HepG2 (cell line): ENCODE results near the gene ZBTB26. TPM values are rescaled to one million over a fixed set of nuclear protein-coding genes. Genes with fewer than 3 reads are reported as not detected.

Experiments used
- ARNT2 ChIP-seq: sonication (generic); formaldehyde crosslinking; IDR thresholded peaks from 2 replicates; pipeline ENCODE4 v1.8.0; 2022; ENCODE audit warnings: mild to moderate bottlenecking, low read depth, missing genetic modification reagents, moderate library complexity
- ARNTL ChIP-seq: sonication (generic); formaldehyde crosslinking; IDR thresholded peaks from 2 replicates; pipeline ENCODE4 v1.4.0; 2020; ENCODE audit warnings: mild to moderate bottlenecking, missing genetic modification reagents
- ATF4 ChIP-seq, 2 experiments: fragments of 450-650 bp in 1 of 2; sonication (generic) in 1 of 2; formaldehyde crosslinking; IDR thresholded peaks; 2 replicates each; pipeline versions ENCODE4 v1.5.0 to v1.8.0; 2020 to 2022; ENCODE audit warnings: mild to moderate bottlenecking in 1 of 2, missing genetic modification reagents in 1 of 2
- CTCF ChIP-seq: sonication (generic); formaldehyde crosslinking; IDR thresholded peaks from 2 replicates; pipeline ENCODE4 v1.5.0; 2020; ENCODE audit warnings: mild to moderate bottlenecking, missing genetic modification reagents, moderate library complexity
- ELF3 ChIP-seq: IDR thresholded peaks from 2 replicates; pipeline ENCODE4 v1.6.1; 2016; ENCODE audit warnings: missing genetic modification reagents, missing compliant biosample characterization
- KDM6A ChIP-seq: IDR thresholded peaks from 2 replicates; pipeline ENCODE4 v1.6.1; 2016; ENCODE audit warnings: low read depth
- MEIS1 ChIP-seq: sonication (generic); formaldehyde crosslinking; IDR thresholded peaks from 2 replicates; pipeline ENCODE4 v1.9.0; 2021; ENCODE audit warnings: mild to moderate bottlenecking, missing genetic modification reagents, moderate library complexity, borderline replicate concordance
- MLXIP ChIP-seq: sonication (generic); formaldehyde crosslinking; IDR thresholded peaks from 2 replicates; pipeline ENCODE4 v1.9.0; 2021; ENCODE audit warnings: missing genetic modification reagents, borderline replicate concordance
- NFRKB ChIP-seq: fragments of 450-650 bp; IDR thresholded peaks from 2 replicates; pipeline ENCODE4 v1.6.1; 2017
- NFYC ChIP-seq: IDR thresholded peaks from 2 replicates; pipeline ENCODE4 v1.6.1; 2016; ENCODE audit warnings: missing genetic modification reagents, missing compliant biosample characterization
- NR2F6 ChIP-seq, 2 experiments: IDR thresholded peaks; 2 replicates each; pipeline ENCODE4 v1.6.1; 2016; ENCODE audit warnings: antibody characterized with exemption in 1 of 2, mild to moderate bottlenecking in 1 of 2
- PLRG1 ChIP-seq: fragments of 450-650 bp; conservative IDR thresholded peaks from 2 replicates; pipeline ENCODE4 v1.6.1; 2016
- PPARG ChIP-seq: conservative IDR thresholded peaks from 2 replicates; pipeline ENCODE4 v1.6.1; 2016; ENCODE audit warnings: missing biosample characterization, missing genetic modification reagents
- RAD51 ChIP-seq: fragments of 450-650 bp; IDR thresholded peaks from 2 replicates; pipeline ENCODE4 v1.6.1; 2016; ENCODE audit warnings: borderline replicate concordance
- RFX3 ChIP-seq: IDR thresholded peaks from 2 replicates; pipeline ENCODE4 v1.6.1; 2016; ENCODE audit warnings: missing biosample characterization, missing genetic modification reagents
- SAP130 ChIP-seq: IDR thresholded peaks from 2 replicates; pipeline ENCODE4 v1.6.1; 2016; ENCODE audit warnings: low read depth
- TAF1 ChIP-seq: sonication (generic); formaldehyde crosslinking; IDR thresholded peaks from 2 replicates; pipeline ENCODE4 v1.4.0; 2020; ENCODE audit warnings: missing genetic modification reagents
- TEF ChIP-seq: sonication (generic); formaldehyde crosslinking; IDR thresholded peaks from 2 replicates; pipeline ENCODE4 v1.5.0; 2020; ENCODE audit warnings: missing genetic modification reagents
- ZFP82 ChIP-seq: sonication (generic); formaldehyde crosslinking; IDR thresholded peaks from 2 replicates; pipeline ENCODE4 v1.5.1; 2020; ENCODE audit warnings: mild to moderate bottlenecking, missing genetic modification reagents, borderline replicate concordance
- ZNF160 ChIP-seq: sonication (generic); formaldehyde crosslinking; IDR thresholded peaks from 2 replicates; pipeline ENCODE4 v1.8.0; 2022; ENCODE audit warnings: mild to moderate bottlenecking, inconsistent platforms, missing genetic modification reagents
- ZNF607 ChIP-seq: sonication (generic); formaldehyde crosslinking; IDR thresholded peaks from 2 replicates; pipeline ENCODE4 v1.5.1; 2020; ENCODE audit warnings: missing genetic modification reagents, mild to moderate bottlenecking, borderline replicate concordance
- ZNF737 ChIP-seq: sonication (generic); formaldehyde crosslinking; IDR thresholded peaks from 2 replicates; pipeline ENCODE4 v1.5.0; 2020; ENCODE audit warnings: missing genetic modification reagents, mild to moderate bottlenecking, borderline replicate concordance
- polyA plus RNA-seq, 8 experiments: library from polyadenylated mRNA; depleted of rRNA in 3 of 8; stranded (reverse) in 7 of 8; unstranded in 1 of 8; fragments of >200 nt; fragmentation: Illumina TruSeq in 4 of 8; extraction: Trizol in 4 of 8; gene quantifications; 2 replicates each; pipeline versions ENCODE4 v1.2.1 to v1.2.3, GENCODE V29; 2011 to 2016; ENCODE audit warnings: low read depth in 4 of 8, missing spikeins in 1 of 8, mixed read lengths in 1 of 8; ENCODE audit not compliant: insufficient read depth in 1 of 8
- total RNA-seq, 5 experiments: library from RNA; depleted of rRNA; stranded (reverse); fragments of >200 nt; fragmentation: Illumina TruSeq; extraction: Trizol; gene quantifications; 2 replicates each; pipeline ENCODE4 v1.2.3, GENCODE V29; 2016; ENCODE audit warnings: low read depth in 1 of 5

The ZBTB26 gene
- total and polyA plus RNA-seq, 2 of the 13 experiments (the other 11 are each of a cell fraction or from before 2014, with no cell fraction given): 4.5 to 8.6 TPM

GRCh38 chr9:122904823-122905710 is 26.2 kb downstream of the ZBTB26 start, which contains the start of gene RC3H2 (continued):
- peak; percentile 56; the same call in 1 of the 2 replicates for TF ChIP-seq ZNF607 (CRISPR knock-in tag)
- no peak for TF ChIP-seq ARNTL
- TF ChIP-seq ZFP82 (CRISPR knock-in tag): peak; percentile 75; the same call in 1 of the 2 replicates
- TF ChIP-seq ARNT2 (CRISPR knock-in tag): peak; percentile 90
- TF ChIP-seq PLRG1: no peak
- TF ChIP-seq PPARG (CRISPR knock-in tag): no peak
- TF ChIP-seq NR2F6 (IDR thresholded peaks at IDR 0.05): no peak
- no peak; the same call in 1 of the 2 replicates for TF ChIP-seq NR2F6 (CRISPR knock-in tag; IDR thresholded peaks at IDR 0.05)
- peak; percentile 63 for TF ChIP-seq ELF3 (CRISPR knock-in tag)
- TF ChIP-seq NFYC: peak; percentile 62
- no peak for TF ChIP-seq CTCF
- TF ChIP-seq MLXIP (CRISPR knock-in tag): no peak
- no peak for TF ChIP-seq RFX3 (CRISPR knock-in tag)
- TF ChIP-seq ATF4 (CRISPR knock-in tag; IDR thresholded peaks at IDR 0.05): peak in 1 of 2 experiments; percentile 60; a peak in 2 of 4 replicates
- no peak for TF ChIP-seq KDM6A (CRISPR knock-in tag)
- peak; percentile 78; the same call in 1 of the 2 replicates for TF ChIP-seq SAP130 (CRISPR knock-in tag)
- peak; percentile 99 for TF ChIP-seq RAD51
- no peak for TF ChIP-seq MEIS1 (CRISPR knock-in tag)
- peak; percentile 43; the same call in 1 of the 2 replicates for TF ChIP-seq ZNF160 (CRISPR knock-in tag)
- TF ChIP-seq ZNF737 (CRISPR knock-in tag): no peak
- peak; percentile 44; the same call in 1 of the 2 replicates for TF ChIP-seq TEF (CRISPR knock-in tag)
- no peak for TF ChIP-seq NFRKB
- peak; percentile 74; the same call in 1 of the 2 replicates for TF ChIP-seq TAF1
